ENCODE results near the gene MKX. TPM values are rescaled to one million over a fixed set of nuclear protein-coding genes. Genes with fewer than 3 reads are reported as not detected.
A peak's percentile ranks its signal among the peaks of the same experiment; 100 is the strongest.

The MKX gene, protein sequence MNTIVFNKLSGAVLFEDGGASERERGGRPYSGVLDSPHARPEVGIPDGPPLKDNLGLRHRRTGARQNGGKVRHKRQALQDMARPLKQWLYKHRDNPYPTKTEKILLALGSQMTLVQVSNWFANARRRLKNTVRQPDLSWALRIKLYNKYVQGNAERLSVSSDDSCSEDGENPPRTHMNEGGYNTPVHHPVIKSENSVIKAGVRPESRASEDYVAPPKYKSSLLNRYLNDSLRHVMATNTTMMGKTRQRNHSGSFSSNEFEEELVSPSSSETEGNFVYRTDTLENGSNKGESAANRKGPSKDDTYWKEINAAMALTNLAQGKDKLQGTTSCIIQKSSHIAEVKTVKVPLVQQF
- total RNA-seq = 1 to 10 TPM in 3 of 6 donors, under 1 TPM in 2, not detected in 1; 0.30 to 4.1 (median 1.2) TPM

DNA sequence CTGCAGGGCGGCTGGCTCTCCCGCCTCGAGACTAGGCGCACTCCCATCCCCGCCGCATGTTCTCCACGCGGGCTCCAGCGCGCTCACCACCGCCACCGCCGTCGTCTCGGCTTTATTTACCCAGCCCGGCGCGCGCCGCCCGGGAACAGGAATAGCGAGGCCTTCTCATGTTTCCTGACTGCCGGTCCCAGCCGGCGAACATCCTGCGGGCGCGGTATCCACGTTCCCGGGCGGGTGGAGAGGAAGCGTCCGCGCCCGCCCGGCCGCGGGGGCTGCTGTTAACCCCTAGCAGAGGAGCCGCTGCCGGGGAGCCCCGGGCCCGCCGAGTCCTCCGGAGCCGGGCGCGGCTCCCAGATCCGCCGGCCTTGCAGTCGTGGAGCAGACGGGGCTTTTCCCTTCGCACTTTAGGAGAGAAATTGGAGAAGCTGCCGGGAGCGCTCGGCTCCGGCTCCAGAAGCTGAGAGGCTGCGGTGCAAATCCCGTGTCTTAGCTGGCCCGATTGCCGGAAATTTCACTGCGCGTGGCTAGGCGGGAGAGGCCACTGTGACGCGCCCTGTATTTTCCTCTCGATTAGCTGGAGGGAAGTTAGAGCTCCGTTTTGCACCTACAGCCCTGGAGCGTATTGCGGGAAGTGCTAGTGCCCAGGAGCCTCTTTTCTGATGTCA, at the start of gene MKX:
TSS of gene MKX (minus strand) at position 88 of the 665 bp plus-strand sequence. CDS start 2,404 bp downstream, outside the sequence.
- Histone ChIP-seq H3K36me3 (no peaks in the 10 kb centered on the region), H3K27ac (no peak within 1 kb of the TSS), H3K27me3 (peaks cover 0 to 59% (median 29%) of the 10 kb centered on the region in 4 donors), H3K9me3 (no peaks in the 10 kb centered on the region), H3K4me3 (peak within 1 kb of the TSS in 3 of 4 donors; percentile 56 to 75 (median 73)), H3K4me1 (peaks cover 48 to 58% (median 57%) of the 10 kb centered on the region in 4 donors)
- no peak for TF ChIP-seq POLR2AphosphoS5 (IDR thresholded peaks at IDR 0.05)
- no peak for TF ChIP-seq EP300 (IDR thresholded peaks at IDR 0.05)
- no peak for TF ChIP-seq CTCF (IDR thresholded peaks at IDR 0.05)
- no peak for TF ChIP-seq POLR2A (IDR thresholded peaks at IDR 0.05)
- 1 to 8% methylated on average over 8 to 18 of the region's 69 CpGs for WGBS, 2 donors
- DNase-seq = peak in 1 of 2 donors; percentile 91
- peak in 1 of 2 donors; percentile 2 for ATAC-seq (ENCODE audit: low FRiP score in 2 of 2)

GRCh38 chr10:27794157-27794556, 48.5 kb upstream of the MKX start:
- WGBS, 2 donors = 58 to 67% methylated on average over 1 of the region's 1 CpG
- TF ChIP-seq POLR2AphosphoS5 (IDR thresholded peaks at IDR 0.05) (no peak), EP300 (IDR thresholded peaks at IDR 0.05) (no peak), POLR2A (IDR thresholded peaks at IDR 0.05) (no peak), CTCF (IDR thresholded peaks at IDR 0.05) (no peak)

GRCh38 chr10:27792216-27792615, 46.6 kb upstream of the MKX start:
- TF ChIP-seq EP300 (IDR thresholded peaks at IDR 0.05) = no peak
- TF ChIP-seq CTCF (IDR thresholded peaks at IDR 0.05) = no peak
- no peak for TF ChIP-seq POLR2A (IDR thresholded peaks at IDR 0.05)
- TF ChIP-seq POLR2AphosphoS5 (IDR thresholded peaks at IDR 0.05) = no peak
- Histone ChIP-seq H3K4me3 (no peak overlapping the region), H3K27ac (no peak overlapping the region), H3K36me3 (no peaks in the 10 kb centered on the region), H3K27me3 (no peaks in the 10 kb centered on the region), H3K4me1 (no peaks in the 10 kb centered on the region), H3K9me3 (no peaks in the 10 kb centered on the region)
- ATAC-seq (ENCODE audit: low FRiP score in 2 of 2) = no peak
- WGBS, 2 donors = 79 to 80% methylated on average over 2 of the region's 2 CpGs
- DNase-seq = no peak

More at GRCh38 chr10:27794157-27794556, 48.5 kb upstream of the MKX start:
- ATAC-seq (ENCODE audit: low FRiP score in 2 of 2) (no peak), DNase-seq (no peak)
- no peaks in the 10 kb centered on the region for H3K27me3 ChIP-seq
- H3K9me3 ChIP-seq = no peaks in the 10 kb centered on the region
- no peaks in the 10 kb centered on the region for H3K4me1 ChIP-seq
- no peak overlapping the region for H3K4me3 ChIP-seq
- H3K27ac ChIP-seq = no peak overlapping the region
- no peaks in the 10 kb centered on the region for H3K36me3 ChIP-seq

DNA sequence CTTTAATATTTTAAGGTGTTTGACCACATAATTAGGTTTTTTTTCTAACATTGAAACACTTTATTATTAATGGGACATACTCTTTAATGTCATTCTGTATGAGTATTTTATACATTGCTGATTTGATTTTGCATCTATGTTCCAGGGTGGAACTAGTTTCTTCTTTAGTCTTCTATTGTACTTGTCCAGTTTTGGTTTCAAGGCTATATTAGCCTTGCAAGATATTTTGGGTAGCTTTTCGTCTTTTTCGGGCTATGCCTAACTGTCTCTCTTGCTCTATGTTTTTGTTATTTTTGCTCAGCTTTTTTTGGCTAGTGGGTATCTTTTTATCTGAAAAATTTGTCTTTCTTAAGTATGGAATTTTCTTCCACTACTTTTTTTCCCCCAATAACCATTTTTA, 38.7 kb upstream of the MKX start:
- TF ChIP-seq POLR2AphosphoS5 (IDR thresholded peaks at IDR 0.05) (no peak), CTCF (IDR thresholded peaks at IDR 0.05) (no peak), POLR2A (IDR thresholded peaks at IDR 0.05) (no peak), EP300 (IDR thresholded peaks at IDR 0.05) (no peak)
- Histone ChIP-seq H3K4me3 (no peak overlapping the region), H3K27me3 (no peaks in the 10 kb centered on the region), H3K36me3 (no peaks in the 10 kb centered on the region), H3K27ac (no peak overlapping the region), H3K4me1 (no peaks in the 10 kb centered on the region), H3K9me3 (peaks cover 0 to 4% (median 0%) of the 10 kb centered on the region in 4 donors)
- 91 to 98% methylated on average over 2 of the region's 2 CpGs for WGBS, 2 donors
- ATAC-seq (ENCODE audit: low FRiP score in 2 of 2) = no peak
- DNase-seq = no peak

Measured in upper lobe of left lung (tissue), 6 donors.